Measurements from ENCODE around the gene ITGB3.

The ITGB3 gene

DNA sequence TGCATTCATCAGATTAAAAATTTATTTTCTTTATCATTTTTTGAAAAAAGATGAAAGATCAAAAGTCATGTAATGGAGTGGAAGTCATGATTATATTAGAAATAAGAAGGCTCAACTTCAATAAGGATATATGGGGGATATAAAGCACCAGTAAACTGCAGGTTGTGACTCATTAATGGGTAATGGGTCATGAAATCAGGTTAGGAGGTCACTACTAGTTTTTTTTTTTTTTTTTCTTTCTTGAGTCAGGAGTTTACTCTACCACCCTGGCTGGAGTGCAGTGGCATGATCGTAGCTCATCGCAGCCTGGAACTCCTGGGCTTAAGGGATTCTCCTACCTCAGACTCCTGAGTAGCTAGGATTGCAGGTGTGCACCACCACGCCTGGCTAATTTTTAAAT is 84.4 kb downstream of the ITGB3 start:
- ATAC-seq (ENCODE audit: insufficient read depth, low read depth) (no peak), DNase-seq (no peak)
- no peak overlapping the region for H3K4me2 ChIP-seq (ENCODE audit: insufficient read depth, low read length)
- no peak overlapping the region for H3K27ac ChIP-seq (ENCODE audit: low read length)
- H3K4me1 ChIP-seq (ENCODE audit: insufficient read depth, low read length): no peaks in the 10 kb centered on the region
- no peak overlapping the region for H3K4me3 ChIP-seq (ENCODE audit: low read depth in 1 of 2, low read length in 2 of 2)
- no peaks in the 10 kb centered on the region for H4K20me1 ChIP-seq (ENCODE audit: insufficient read depth, low read length)
- H3K79me2 ChIP-seq (ENCODE audit: insufficient read depth, low read length): no peaks in the 10 kb centered on the region
- no peaks in the 10 kb centered on the region for H3K9me3 ChIP-seq (ENCODE audit: insufficient read depth, low read length, severe bottlenecking)
- TF ChIP-seq, protein P1, sequence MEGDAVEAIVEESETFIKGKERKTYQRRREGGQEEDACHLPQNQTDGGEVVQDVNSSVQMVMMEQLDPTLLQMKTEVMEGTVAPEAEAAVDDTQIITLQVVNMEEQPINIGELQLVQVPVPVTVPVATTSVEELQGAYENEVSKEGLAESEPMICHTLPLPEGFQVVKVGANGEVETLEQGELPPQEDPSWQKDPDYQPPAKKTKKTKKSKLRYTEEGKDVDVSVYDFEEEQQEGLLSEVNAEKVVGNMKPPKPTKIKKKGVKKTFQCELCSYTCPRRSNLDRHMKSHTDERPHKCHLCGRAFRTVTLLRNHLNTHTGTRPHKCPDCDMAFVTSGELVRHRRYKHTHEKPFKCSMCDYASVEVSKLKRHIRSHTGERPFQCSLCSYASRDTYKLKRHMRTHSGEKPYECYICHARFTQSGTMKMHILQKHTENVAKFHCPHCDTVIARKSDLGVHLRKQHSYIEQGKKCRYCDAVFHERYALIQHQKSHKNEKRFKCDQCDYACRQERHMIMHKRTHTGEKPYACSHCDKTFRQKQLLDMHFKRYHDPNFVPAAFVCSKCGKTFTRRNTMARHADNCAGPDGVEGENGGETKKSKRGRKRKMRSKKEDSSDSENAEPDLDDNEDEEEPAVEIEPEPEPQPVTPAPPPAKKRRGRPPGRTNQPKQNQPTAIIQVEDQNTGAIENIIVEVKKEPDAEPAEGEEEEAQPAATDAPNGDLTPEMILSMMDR (IDR thresholded peaks at IDR 0.05; ENCODE audit: borderline replicate concordance, extremely low read depth, low read length, poor library complexity, severe bottlenecking): no peak
- no peak overlapping the region for H3K9ac ChIP-seq (ENCODE audit: low read depth, low read length)
- H3K27me3 ChIP-seq (ENCODE audit: insufficient read depth, low read length, poor library complexity): no peaks in the 10 kb centered on the region
- H2AFZ ChIP-seq (ENCODE audit: low read depth, low read length): no peak overlapping the region
- no peaks in the 10 kb centered on the region for H3K36me3 ChIP-seq (ENCODE audit: insufficient read depth, low read length)

GRCh38 chr17:47352848-47353247 is 99.2 kb downstream of the ITGB3 start:
- H3K9me3 ChIP-seq (ENCODE audit: insufficient read depth, low read length, severe bottlenecking): no peaks in the 10 kb centered on the region
- H2AFZ ChIP-seq (ENCODE audit: low read depth, low read length): no peak overlapping the region
- no peaks in the 10 kb centered on the region for H3K27me3 ChIP-seq (ENCODE audit: insufficient read depth, low read length, poor library complexity)
- ATAC-seq (ENCODE audit: insufficient read depth, low read depth): no peak
- H4K20me1 ChIP-seq (ENCODE audit: insufficient read depth, low read length): no peaks in the 10 kb centered on the region
- H3K36me3 ChIP-seq (ENCODE audit: insufficient read depth, low read length): no peaks in the 10 kb centered on the region
- no peak overlapping the region for H3K4me2 ChIP-seq (ENCODE audit: insufficient read depth, low read length)
- DNase-seq: no peak
- H3K9ac ChIP-seq (ENCODE audit: low read depth, low read length): no peak overlapping the region
- H3K4me3 ChIP-seq (ENCODE audit: low read depth in 1 of 2, low read length in 2 of 2): no peak overlapping the region
- no peak overlapping the region for H3K27ac ChIP-seq (ENCODE audit: low read length)
- no peaks in the 10 kb centered on the region for H3K4me1 ChIP-seq (ENCODE audit: insufficient read depth, low read length)
- no peaks in the 10 kb centered on the region for H3K79me2 ChIP-seq (ENCODE audit: insufficient read depth, low read length)
- TF ChIP-seq, protein P1 (IDR thresholded peaks at IDR 0.05; ENCODE audit: borderline replicate concordance, extremely low read depth, low read length, poor library complexity, severe bottlenecking): no peak
- no peak for TF ChIP-seq EZH2 (IDR thresholded peaks at IDR 0.05; ENCODE audit: borderline replicate concordance, low read depth, low read length, severe bottlenecking)

DNA sequence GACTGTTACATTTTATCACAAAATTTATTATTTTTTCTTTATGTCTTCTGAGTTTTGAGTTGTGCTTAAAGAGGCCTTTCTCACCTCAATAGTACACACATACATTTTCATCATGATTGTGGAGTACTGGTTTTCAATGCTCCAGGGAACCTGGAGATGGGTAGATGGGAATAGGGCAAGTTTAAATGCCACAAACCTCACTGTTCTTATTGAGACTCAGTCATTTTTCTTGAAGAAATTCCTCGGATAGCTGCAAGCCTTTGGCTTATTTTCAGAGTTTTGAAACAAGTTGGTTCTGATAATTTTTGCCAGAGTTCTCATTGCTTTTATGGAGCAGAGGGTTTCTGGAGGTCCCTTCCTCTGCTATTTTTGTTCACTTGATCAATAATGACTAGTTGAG is 105.0 kb downstream of the ITGB3 start:
- Histone ChIP-seq H3K4me3 (ENCODE audit: low read depth in 1 of 2, low read length in 2 of 2) (no peak overlapping the region), H3K27me3 (ENCODE audit: insufficient read depth, low read length, poor library complexity) (no peaks in the 10 kb centered on the region), H2AFZ (ENCODE audit: low read depth, low read length) (no peak overlapping the region), H3K9me3 (ENCODE audit: insufficient read depth, low read length, severe bottlenecking) (peaks cover 2% of the 10 kb centered on the region), H3K4me1 (ENCODE audit: insufficient read depth, low read length) (no peaks in the 10 kb centered on the region), H3K4me2 (ENCODE audit: insufficient read depth, low read length) (no peak overlapping the region), H3K36me3 (ENCODE audit: insufficient read depth, low read length) (no peaks in the 10 kb centered on the region), H3K27ac (ENCODE audit: low read length) (no peak overlapping the region), H3K9ac (ENCODE audit: low read depth, low read length) (no peak overlapping the region), H3K79me2 (ENCODE audit: insufficient read depth, low read length) (no peaks in the 10 kb centered on the region), H4K20me1 (ENCODE audit: insufficient read depth, low read length) (no peaks in the 10 kb centered on the region)
- ATAC-seq (ENCODE audit: insufficient read depth, low read depth) (no peak), DNase-seq (no peak)
- no peak for TF ChIP-seq EZH2 (IDR thresholded peaks at IDR 0.05; ENCODE audit: borderline replicate concordance, low read depth, low read length, severe bottlenecking)
- TF ChIP-seq, protein P1 (IDR thresholded peaks at IDR 0.05; ENCODE audit: borderline replicate concordance, extremely low read depth, low read length, poor library complexity, severe bottlenecking): no peak
